WERI-Rb-1 (cell line): Measurements from ENCODE around the gene CALD1.

Experiments
- DNase-seq: peaks from one replicate; pipeline ENCODE4 v3.0.0-alpha.2; 2020
- H3K27ac ChIP-seq: fragments of 250-450 bp; sonication (Bioruptor Pico); 2 replicates; pipeline ENCODE4 v1.5.1; 2020; ENCODE audit warnings: mild to moderate bottlenecking, moderate library complexity
- H3K27me3 ChIP-seq: fragments of 250-450 bp; sonication (Bioruptor Pico); 2 replicates; pipeline ENCODE4 v1.5.1; 2021; ENCODE audit warnings: mild to moderate bottlenecking, low read depth, moderate library complexity; ENCODE audit not compliant: insufficient read depth, severe bottlenecking
- H3K36me3 ChIP-seq: fragments of 250-450 bp; sonication (Bioruptor Pico); 2 replicates; pipeline ENCODE4 v1.5.1; 2020; ENCODE audit warnings: mild to moderate bottlenecking, moderate library complexity
- H3K4me3 ChIP-seq: 2 replicates; pipeline ENCODE4 v1.5.1; 2011; ENCODE audit warnings: low read depth, mild to moderate bottlenecking, control low read depth, low read length
- H3K9me3 ChIP-seq: fragments of 250-450 bp; sonication (Bioruptor Pico); 2 replicates; pipeline ENCODE4 v1.5.1; 2021; ENCODE audit warnings: mild to moderate bottlenecking, moderate library complexity; ENCODE audit not compliant: severe bottlenecking
- TF ChIP-seq, protein P1 (sequence below): IDR thresholded peaks from 2 replicates; pipeline ENCODE4 v1.5.1; 2011; ENCODE audit warnings: low read depth, mild to moderate bottlenecking, control low read depth, inconsistent platforms, low read length

Gene CALD1

DNA sequence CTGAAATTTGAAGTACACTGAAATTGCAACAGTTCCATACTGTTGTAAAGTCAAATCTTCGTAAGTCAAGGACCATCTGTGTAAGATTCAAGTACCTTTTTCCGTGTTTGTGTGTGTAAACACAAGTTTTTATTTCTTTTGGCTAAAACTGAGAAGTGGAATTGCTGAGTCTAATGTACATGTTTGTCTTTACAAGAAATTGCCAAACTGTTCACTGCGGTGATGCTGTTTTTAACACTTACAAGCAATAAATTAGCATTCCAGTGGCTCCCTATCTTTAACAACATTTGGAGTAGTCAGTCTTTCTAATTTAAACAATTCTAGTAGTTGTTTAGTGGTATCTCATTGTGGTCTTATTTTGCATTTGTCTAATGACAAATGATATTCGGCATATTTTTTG, 23.3 kb downstream of the CALD1 start:
- DNase-seq = no peak
- Histone ChIP-seq H3K27ac (no peak overlapping the region), H3K9me3 (no peaks in the 10 kb centered on the region), H3K27me3 (no peaks in the 10 kb centered on the region), H3K36me3 (no peaks in the 10 kb centered on the region), H3K4me3 (no peak overlapping the region)
- TF ChIP-seq, protein P1, sequence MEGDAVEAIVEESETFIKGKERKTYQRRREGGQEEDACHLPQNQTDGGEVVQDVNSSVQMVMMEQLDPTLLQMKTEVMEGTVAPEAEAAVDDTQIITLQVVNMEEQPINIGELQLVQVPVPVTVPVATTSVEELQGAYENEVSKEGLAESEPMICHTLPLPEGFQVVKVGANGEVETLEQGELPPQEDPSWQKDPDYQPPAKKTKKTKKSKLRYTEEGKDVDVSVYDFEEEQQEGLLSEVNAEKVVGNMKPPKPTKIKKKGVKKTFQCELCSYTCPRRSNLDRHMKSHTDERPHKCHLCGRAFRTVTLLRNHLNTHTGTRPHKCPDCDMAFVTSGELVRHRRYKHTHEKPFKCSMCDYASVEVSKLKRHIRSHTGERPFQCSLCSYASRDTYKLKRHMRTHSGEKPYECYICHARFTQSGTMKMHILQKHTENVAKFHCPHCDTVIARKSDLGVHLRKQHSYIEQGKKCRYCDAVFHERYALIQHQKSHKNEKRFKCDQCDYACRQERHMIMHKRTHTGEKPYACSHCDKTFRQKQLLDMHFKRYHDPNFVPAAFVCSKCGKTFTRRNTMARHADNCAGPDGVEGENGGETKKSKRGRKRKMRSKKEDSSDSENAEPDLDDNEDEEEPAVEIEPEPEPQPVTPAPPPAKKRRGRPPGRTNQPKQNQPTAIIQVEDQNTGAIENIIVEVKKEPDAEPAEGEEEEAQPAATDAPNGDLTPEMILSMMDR = no peak

DNA sequence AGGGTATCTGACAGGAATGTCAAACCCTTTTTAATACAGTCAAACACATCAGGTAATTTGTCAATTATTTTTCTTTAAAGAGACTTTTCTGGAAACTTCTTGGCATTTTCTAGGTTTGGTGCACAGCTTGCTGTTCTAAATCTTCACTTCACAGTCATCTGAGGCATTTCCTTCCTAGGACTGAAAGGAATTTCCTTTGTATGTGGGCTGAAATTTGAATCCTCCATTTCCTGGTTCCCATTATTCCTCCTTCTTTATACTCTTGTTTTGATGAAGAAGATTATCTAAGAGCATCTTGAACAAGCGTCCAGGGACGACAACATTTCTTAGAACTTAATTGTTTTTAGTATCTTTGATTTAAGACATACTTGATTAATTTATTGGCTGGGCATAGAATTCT, 24.9 kb downstream of the CALD1 start:
- Histone ChIP-seq H3K4me3 (no peak overlapping the region), H3K36me3 (no peaks in the 10 kb centered on the region), H3K27ac (no peak overlapping the region), H3K9me3 (no peaks in the 10 kb centered on the region), H3K27me3 (no peaks in the 10 kb centered on the region)
- TF ChIP-seq, protein P1 = no peak
- DNase-seq = no peak

DNA sequence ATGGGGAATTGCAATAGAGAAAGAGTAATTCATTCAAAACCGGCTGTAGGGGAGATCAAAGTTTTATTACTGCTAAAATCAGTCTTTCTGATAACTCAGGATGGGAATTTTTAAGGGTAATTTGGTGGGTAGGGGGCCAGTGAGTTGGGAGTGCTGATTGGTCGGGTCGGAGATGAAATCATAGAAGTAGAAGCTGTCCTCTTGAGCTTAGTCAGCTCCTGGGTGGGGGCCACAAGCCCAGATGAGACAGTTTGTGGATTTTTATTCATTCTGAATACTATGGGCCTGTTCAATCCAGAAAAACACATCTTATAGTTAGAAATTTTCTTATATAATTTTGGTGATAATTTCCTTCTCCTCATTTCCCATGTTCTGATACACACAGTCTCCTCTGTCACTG, 25.4 kb downstream of the CALD1 start:
- H3K36me3 ChIP-seq = no peaks in the 10 kb centered on the region
- DNase-seq = no peak
- H3K27ac ChIP-seq = no peak overlapping the region
- no peaks in the 10 kb centered on the region for H3K9me3 ChIP-seq
- TF ChIP-seq, protein P1 = no peak
- no peak overlapping the region for H3K4me3 ChIP-seq
- no peaks in the 10 kb centered on the region for H3K27me3 ChIP-seq

GRCh38 chr7:134806197-134806596, 26.8 kb downstream of the CALD1 start:
- Histone ChIP-seq H3K4me3 (no peak overlapping the region), H3K9me3 (no peaks in the 10 kb centered on the region), H3K27me3 (no peaks in the 10 kb centered on the region), H3K36me3 (no peaks in the 10 kb centered on the region), H3K27ac (no peak overlapping the region)
- TF ChIP-seq, protein P1 = no peak
- no peak for DNase-seq

DNA sequence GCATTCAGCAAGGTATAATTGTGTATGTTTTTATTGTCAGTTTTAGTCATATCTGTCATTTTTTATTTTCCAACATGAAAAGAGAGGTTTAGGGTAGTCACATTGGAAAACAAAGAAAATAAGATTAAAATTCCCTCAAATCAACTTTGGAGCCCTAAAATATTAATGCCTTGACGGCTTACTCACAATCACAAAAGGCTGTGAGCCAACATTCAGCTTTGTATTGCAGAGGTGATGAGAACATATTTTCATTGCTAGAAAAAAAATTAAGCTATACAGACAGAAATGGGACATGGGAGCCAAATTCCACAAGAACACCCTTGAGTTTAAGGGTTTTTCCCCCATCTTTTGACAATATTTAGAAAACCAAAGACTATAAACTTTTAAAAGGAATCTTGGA, 30.2 kb downstream of the CALD1 start:
- DNase-seq = no peak
- H3K36me3 ChIP-seq = no peaks in the 10 kb centered on the region
- H3K4me3 ChIP-seq = no peak overlapping the region
- no peak overlapping the region for H3K27ac ChIP-seq
- H3K9me3 ChIP-seq = no peaks in the 10 kb centered on the region
- TF ChIP-seq, protein P1 = no peak
- no peaks in the 10 kb centered on the region for H3K27me3 ChIP-seq

DNA sequence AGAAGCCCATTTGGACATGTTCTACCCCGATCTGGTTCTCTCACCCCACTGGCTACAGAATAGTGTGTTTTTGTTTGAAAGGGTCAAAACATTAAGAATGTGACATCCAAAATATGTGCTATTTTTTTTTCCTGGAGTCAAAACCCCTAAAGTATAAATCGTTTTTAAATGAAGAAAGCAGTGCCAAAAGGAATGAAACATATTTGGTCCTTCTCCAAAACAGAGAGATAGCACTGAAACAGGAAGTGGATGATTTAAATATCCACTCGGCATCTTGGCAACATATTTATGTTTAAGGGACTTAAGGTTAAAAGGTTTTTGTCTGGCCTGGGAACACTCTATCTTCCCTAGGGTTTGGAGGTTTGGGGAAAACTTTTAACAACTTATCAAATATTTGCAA, 32.3 kb downstream of the CALD1 start:
- Histone ChIP-seq H3K27me3 (no peaks in the 10 kb centered on the region), H3K27ac (no peak overlapping the region), H3K9me3 (no peaks in the 10 kb centered on the region), H3K4me3 (no peak overlapping the region), H3K36me3 (no peaks in the 10 kb centered on the region)
- TF ChIP-seq, protein P1 = no peak
- no peak for DNase-seq
